Fibroblast of pulmonary artery (primary cell): ENCODE results near the gene RCAN1.
A peak's percentile ranks its signal among the peaks of the same experiment; 100 is the strongest.

Experiments
- DNase-seq: peaks from one replicate; pipeline ENCODE4 v3.0.0-alpha.2; 2010; ENCODE audit warnings: low read depth
- H3K4me3 ChIP-seq: replicated peaks from 2 replicates; pipeline ENCODE4 v1.5.1; 2011; ENCODE audit warnings: low read depth, mild to moderate bottlenecking, control low read depth, low read length, moderate library complexity
- CTCF ChIP-seq: IDR thresholded peaks from 2 replicates; pipeline ENCODE4 v1.5.1; 2011; ENCODE audit warnings: mild to moderate bottlenecking, control low read depth, low read length, inconsistent platforms; ENCODE audit errors: missing control alignments

Gene RCAN1

GRCh38 chr21:34513129-34513675 lies 101.7 kb downstream of the RCAN1 start:
- TF ChIP-seq CTCF: no peak
- peak; percentile 68 for DNase-seq
- no peak overlapping the region for H3K4me3 ChIP-seq

DNA sequence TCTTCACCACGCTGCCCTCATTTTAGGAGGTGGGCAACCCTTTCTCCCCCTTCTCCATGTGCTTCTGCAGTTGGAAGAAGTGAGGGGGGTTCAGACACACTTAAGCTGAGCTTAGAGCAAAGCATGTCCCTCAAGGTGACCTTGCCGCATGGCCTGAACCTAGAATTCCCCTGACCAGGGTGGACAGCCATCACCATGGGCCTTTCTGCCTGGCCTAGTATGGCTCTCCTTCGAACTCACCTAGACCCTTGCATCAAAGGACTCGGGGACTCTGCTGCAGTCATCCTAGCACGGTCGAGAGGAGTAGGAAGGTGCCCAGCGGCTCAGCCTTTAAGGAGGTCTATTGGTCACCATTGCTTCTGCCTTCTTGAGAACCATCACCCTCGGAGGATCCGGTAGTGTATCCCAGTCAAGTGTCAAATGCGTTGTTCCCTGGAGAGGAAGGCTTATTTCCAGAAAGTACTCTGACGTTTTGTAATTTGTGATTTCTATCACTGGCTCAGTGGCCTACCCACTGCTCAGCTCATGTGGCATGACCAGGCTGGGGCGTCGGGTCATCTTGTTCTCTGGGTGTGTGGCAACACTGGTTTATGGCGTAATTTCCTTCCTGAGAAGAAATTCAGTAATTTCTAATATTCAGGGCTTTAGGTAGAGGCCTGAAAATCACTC lies 103.0 kb downstream of the RCAN1 start, which contains the start of gene KCNE1:
KCNE1 (minus strand) TSS at position 424 of the 669 bp plus-strand sequence. CDS start 62,576 bp downstream, outside the sequence.
- no peak within 1 kb of the TSS for H3K4me3 ChIP-seq
- DNase-seq: peak; percentile 62
- TF ChIP-seq CTCF: no peak

GRCh38 chr21:34511181-34511580 lies 103.7 kb downstream of the RCAN1 start:
- TF ChIP-seq CTCF: no peak
- H3K4me3 ChIP-seq: no peak overlapping the region
- no peak for DNase-seq

GRCh38 chr21:34510148-34511142 lies 104.5 kb downstream of the RCAN1 start:
- DNase-seq: peak; percentile 81
- no peak overlapping the region for H3K4me3 ChIP-seq
- peak; percentile 80 for TF ChIP-seq CTCF

- TF ChIP-seq CTCF: peak; percentile 12
- no peak for DNase-seq
- no peak overlapping the region for H3K4me3 ChIP-seq
Observed at GRCh38 chr21:34509151-34509550, 105.8 kb downstream of the RCAN1 start.

DNA sequence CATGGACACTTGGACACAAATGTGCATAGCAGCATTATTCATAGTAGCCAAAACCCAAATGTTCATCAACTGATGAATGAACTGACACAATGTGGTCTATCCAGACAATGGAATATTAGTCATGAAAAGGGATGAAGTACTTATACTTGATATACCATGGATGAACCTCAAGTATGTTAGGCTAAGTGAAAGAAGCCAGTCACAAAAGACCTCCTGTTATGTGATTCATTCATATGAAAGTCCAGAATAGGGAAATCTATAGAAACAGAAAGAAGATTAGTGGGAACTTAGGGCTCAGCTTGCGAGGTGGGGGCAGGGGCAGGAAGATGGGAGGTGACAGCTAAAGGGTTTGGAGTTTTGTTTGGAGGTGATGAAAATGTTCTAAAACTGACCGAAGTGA lies 110.3 kb downstream of the RCAN1 start:
- no peak for DNase-seq
- no peak for TF ChIP-seq CTCF

More for the DNA sequence above, 110.3 kb downstream of the RCAN1 start:
- no peak overlapping the region for H3K4me3 ChIP-seq
